SH-SY5Y (cell line): ENCODE data around the gene CRACDL.

Experiments used
- GATA2 ChIP-seq: IDR thresholded peaks from 2 replicates; pipeline ENCODE4 v1.6.1; 2011; ENCODE audit warnings: mild to moderate bottlenecking, low read depth, low read length
- GATA3 ChIP-seq: IDR thresholded peaks from 2 replicates; pipeline ENCODE4 v1.6.1; 2011; ENCODE audit warnings: low read depth, mild to moderate bottlenecking, low read length, moderate library complexity

DNA sequence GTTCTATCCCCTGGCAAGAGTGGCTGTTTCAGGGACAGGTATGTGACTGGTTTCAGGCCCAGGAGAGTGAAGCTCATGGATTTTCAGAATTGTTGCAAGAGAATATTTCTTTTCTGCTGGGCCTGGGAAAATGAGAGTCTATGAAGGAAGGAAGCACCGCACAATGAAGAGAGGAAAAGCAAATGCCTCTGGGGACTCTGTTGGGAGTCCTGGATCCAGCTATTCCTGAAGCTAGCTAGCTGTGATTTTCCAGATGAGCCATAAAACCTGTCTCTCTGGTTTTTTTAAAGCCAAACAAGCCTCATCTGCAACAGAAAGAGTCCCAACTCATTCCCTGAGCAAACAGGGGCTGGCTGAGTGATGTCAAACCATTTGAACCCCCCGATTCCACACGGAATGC, 53.7 kb downstream of the CRACDL start:
- TF ChIP-seq GATA2 (no peak), GATA3 (no peak)
